HG03457 (cell line): ENCODE data around the gene FAM193A.

ENCODE experiments used
- ATAC-seq: cut with Tn5 transposase; IDR thresholded peaks from one replicate; pipeline ENCODE4 v1.9.1; 2021; ENCODE audit warnings: moderate number of reproducible peaks; ENCODE audit not compliant: unreplicated experiment

FAM193A gene, protein sequence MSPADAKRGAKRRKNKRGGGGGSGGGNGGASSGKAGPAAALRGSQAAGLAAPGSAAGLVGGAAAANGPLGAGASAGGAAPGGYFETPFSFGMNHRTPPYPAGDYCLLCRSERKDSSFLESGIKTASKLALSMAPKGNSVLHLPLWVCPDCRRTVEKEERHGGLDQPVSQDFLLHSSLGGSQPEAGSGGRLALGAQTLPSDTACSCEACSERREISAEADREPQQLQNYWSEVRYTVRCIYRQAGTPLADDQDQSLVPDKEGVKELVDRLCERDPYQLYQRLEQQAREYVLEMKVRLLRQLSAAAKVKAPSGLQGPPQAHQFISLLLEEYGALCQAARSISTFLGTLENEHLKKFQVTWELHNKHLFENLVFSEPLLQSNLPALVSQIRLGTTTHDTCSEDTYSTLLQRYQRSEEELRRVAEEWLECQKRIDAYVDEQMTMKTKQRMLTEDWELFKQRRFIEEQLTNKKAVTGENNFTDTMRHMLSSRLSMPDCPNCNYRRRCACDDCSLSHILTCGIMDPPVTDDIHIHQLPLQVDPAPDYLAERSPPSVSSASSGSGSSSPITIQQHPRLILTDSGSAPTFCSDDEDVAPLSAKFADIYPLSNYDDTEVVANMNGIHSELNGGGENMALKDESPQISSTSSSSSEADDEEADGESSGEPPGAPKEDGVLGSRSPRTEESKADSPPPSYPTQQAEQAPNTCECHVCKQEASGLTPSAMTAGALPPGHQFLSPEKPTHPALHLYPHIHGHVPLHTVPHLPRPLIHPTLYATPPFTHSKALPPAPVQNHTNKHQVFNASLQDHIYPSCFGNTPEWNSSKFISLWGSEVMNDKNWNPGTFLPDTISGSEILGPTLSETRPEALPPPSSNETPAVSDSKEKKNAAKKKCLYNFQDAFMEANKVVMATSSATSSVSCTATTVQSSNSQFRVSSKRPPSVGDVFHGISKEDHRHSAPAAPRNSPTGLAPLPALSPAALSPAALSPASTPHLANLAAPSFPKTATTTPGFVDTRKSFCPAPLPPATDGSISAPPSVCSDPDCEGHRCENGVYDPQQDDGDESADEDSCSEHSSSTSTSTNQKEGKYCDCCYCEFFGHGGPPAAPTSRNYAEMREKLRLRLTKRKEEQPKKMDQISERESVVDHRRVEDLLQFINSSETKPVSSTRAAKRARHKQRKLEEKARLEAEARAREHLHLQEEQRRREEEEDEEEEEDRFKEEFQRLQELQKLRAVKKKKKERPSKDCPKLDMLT (N-terminal part only)

DNA sequence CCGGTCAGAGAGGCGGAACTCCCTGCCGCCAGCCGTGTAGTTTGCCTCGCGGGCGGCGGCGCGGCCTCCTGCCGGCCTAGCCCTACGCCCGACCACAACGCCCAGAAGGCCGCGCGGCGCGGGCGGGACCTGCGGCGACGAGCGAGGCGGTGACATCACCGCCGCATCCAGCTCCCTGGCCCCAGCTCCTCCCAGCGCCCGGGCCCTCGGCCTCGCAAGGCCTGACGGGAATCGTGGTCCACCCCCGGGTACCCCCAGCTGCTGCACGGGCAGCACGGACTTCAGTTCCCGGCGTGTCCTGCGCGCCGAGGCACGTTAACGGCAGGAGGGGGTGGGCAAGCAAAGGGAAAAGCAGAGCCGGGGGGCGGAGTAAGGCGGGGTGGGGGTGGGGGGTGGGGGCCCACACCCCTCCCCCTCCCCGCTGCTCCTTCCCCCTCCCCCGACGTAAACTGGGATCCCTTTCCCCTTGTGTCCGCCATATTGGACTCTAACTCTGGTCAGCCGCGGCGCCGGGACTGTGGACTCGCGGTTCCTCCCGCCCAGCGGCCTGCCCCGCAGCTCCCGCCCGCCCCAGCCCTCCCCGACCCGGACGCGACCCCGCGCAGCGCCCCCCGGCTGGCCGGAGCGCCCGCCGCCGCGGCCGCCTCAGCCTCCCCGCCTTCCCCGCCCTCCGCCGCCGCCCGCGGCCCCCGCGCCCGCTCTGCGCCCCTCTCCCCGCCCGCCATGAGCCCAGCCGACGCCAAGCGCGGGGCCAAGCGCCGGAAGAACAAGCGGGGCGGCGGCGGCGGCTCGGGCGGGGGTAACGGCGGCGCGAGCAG is at the start of gene FAM193A:
TSS of gene FAM193A (plus strand) at position 455 of the 818 bp plus-strand sequence. CDS start at position 724, 269 bp downstream.
- ATAC-seq, result peak; percentile 88

GRCh38 chr4:2486981-2487380 is 49.5 kb upstream of the FAM193A start:
- no peak for ATAC-seq

DNA sequence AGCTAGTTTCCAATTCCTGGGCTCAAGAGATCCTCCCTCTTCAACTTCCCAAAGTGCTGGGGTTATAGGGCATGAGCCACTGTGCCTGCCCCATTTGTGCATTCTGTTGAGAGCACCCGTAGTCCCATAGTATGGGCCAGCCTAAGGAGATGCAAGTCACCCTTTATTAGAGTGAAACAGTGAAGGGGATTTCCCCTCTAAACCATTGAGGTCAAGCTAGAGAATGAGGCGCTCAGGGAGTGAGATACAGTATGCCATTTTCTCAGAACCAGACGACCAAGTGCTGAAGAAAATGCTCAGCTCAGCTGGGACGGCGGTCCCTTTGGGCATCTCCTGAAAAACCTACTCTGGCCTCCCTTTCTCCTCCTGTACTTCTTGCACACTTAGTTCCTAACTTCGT is 48.8 kb upstream of the FAM193A start:
- peak; percentile 51 for ATAC-seq

DNA sequence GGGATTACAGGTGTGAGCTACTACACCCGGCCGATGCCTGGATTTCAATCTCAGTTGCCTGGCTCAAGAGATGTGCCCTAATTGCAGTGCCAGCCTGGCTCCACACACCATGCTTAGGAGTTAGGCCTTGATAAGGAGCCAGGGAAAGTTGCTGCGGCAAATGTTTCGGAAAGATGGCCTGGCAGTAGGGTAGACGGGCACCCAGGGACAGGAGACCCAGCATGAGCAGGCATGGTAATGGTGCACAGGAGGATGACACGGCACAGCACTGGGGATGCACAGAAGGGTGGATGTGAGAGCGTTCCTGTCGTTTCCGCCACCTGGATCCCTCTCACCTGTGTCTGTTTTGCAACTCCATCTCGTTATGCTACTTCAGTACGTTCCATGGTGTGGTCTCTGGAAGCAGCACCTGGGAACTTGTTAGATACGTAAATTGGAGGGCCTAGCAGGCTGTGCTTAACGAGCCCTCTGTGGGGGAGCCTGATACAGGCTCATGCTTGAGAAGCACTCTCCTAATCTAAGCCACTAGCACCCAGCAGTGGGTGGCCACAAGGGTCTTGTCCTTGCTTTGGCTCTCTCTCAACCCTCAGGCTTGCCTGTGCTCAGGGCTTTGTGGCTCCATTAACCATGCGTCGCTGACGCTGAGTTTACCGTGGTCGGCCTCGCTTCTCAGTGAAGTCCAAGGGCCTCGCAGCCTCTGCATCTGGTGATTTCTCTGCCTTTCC is 47.2 kb upstream of the FAM193A start:
- ATAC-seq, result no peak

DNA sequence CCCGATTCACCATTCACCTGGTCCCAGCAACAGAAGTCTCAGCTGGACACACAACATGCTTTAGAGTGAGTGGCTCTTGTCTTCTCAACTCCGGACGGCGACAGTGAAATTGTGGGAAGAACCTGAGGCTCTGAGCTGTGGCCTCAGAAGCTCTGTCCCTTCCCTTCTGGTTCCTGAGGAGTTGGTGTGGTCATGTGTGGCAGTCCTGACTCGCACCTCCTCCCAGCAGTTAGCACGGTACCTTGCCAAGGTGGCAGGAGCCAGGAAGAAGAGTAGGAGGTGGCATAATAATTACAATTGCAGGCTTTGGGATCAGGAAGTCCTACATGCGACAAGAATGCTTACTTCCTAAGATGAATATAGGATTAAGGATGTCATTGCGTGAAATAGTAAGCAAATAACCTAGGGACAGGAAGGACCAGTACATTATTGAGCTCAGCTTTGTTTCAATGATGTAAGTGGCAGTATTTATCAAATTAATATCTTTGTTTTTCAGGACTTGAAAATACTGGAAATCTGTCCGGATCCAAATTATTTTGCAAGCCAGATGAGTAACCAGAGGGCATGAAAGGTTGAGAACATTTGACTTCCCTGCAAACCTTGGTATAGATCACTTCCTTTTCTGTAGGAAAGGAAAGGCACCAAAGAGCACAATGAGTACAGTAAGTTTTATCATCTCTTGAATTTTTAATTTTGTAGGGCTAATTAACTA is 46.5 kb upstream of the FAM193A start:
- no peak for ATAC-seq

GRCh38 chr4:2492970-2493369 is 43.5 kb upstream of the FAM193A start:
- no peak for ATAC-seq

DNA sequence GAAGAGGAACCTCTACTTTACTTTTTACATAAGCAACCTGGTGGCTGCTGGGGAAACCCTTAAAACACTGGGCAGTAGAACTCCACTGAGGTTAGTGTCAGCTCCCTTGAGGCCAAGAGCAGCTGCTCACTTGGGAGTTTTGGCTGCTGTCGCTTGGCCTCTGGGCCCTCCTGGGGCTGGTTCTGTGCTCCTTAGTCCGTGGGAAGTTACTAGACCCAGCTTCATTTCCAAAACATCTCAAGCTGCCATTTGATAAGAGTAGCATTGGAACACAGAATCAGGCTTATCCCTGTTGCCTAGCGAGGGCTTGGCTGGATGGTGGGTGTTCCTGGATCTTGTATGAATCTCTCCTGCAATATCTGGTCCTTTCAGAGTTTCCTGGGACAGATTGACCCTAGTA is 41.5 kb upstream of the FAM193A start:
- ATAC-seq, result no peak

DNA sequence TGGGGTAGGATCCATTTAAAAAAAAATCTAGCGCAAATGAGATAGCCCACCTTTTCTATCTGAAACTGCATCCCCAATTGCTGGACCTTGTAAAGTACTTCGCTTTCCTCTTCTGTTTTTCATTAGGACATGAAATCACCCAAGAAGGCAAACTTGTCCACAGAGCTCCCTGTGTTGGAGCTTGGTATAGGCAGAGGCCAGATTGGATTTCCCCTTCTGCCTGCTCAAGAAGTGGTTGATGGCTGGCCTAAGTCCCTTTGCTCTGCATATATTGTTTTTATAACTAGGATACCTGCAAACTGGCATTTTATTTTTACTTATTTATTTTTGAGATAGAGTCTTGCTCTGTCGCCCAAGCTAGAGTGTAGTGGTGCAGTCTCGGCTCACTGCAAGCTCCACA is 39.1 kb upstream of the FAM193A start:
- ATAC-seq, result no peak

GRCh38 chr4:2497931-2498330 is 38.5 kb upstream of the FAM193A start:
- ATAC-seq, result peak; percentile 73

DNA sequence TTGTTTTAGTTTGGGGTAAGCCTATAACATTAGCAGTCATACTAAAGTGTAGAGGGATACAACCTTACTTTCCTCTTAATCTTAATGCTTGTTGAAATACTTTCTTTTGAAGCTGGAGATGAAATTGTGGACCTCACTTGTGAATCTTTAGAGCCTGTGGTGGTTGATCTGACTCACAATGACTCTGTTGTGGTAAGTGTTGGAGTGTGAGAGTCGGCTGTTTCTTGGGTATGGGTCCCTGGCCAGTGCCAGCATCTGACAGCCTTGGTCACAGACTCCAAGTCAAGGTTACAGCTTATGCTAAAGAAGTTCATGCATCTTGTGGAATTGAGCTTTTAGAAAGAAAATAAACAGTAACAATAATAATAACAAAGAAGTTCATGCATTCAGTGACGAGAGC is 35.9 kb upstream of the FAM193A start:
- ATAC-seq, result no peak

DNA sequence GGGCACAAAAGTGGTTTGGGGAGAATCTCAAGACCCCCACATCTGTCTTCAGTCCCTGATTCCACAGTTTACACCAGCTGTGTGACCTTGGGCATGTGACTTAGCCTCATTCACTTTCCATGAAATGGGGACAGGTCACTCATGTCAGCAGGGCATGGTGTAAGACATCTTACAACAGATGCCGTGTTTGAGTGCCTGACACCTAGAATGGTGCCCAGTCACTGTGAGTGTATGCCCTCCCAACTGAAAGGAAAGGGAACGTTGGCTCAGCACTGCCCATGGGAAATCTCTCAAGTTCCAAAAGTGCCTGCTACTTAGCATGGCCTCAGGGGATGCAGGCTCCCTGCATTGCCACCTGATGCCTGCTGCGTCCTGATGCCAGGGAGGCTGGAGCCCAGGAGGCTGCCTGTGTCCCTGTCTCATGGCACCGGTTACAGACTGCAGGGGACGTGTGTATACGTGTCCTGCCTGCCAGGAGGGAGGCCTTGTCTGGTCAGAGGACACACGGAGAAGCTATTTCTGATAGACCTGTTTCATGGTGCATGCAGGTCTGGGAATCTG is 35.3 kb upstream of the FAM193A start:
- ATAC-seq, result no peak

DNA sequence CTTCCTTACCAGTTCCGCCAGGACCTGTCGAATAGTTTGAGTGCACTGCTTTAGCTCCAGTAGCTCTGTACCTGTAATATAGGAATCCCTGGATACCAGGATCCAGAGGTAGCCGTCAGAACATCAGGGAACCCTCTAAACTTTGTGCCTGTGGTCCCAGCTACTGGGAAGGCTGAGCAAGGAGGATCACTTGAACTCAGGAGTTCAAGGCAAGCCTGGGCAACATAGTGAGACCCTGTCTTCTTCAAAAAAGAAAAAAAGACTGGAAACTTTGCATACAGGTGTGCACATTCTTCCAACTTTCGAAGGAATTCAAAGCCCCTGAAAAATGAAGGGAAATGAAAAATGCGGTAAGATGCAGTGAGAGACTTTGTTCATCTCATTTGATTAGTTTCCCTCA is 32.6 kb upstream of the FAM193A start:
- ATAC-seq, result no peak

DNA sequence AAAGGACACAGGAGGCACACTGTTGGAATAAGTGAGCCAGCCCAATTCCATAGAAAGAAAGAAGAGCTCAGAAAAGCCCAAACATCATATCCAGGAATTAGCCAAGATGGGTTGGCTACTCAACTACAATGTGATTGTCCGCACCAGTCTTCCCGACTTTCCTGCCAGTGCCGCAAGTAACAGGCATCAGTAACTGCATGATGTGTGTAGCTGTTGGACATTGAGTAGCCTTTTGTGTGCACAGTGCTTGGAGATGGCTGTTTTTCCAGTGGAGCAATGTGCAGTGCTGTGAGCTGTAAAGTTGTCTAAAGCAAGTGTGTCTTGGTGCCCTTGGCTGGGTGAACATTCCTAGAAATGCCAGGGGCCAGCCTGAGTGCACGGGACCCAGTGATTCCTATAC is 29.2 kb upstream of the FAM193A start:
- ATAC-seq, result no peak

DNA sequence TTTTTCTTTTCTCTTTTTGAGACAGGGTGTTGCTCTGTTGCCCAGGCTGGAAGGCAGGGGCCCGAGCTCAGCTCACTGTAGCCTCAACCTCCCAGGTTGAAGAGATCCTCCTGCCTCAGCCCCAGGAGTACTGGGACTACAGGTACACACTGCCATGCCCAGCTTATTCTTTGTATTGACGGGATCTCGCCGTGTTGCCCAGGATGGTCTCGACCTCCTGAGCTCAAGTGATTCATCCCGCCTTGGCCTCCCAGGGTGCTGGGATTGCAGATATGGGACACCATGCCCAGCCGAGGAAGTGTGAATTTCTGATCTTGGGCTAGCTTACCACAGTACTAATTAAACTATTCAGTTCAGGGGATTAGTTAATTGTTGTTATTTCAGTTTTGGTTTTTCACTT is 28.6 kb upstream of the FAM193A start:
- no peak for ATAC-seq

- ATAC-seq, result no peak
Observed at GRCh38 chr4:2510351-2511259, 25.8 kb upstream of the FAM193A start.

DNA sequence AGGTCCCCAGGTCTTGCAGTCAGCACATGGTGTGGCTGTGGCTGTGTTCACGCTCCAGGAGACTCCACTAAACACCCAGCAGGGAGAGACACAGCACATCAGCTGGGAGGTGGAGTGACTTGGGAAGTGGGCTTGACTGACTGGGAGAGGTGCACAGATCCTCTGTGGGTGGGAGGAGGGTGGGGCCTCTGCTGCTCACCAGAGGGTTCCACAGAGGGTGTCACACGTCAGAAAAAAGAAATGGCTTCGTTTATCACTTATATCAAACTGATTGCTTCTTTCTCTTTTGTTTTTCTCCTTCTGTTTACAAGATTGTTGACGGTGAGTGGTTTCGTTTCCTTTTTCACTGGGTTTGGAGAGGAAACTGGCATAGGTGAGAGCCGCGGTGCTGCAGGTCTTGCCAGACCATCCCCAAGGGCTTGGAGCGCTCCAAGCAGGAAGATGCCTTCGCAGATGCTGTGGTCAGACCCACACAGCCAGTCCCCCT is 24.8 kb upstream of the FAM193A start:
- ATAC-seq, result no peak

- no peak for ATAC-seq
Observed at GRCh38 chr4:2512396-2513135, 23.9 kb upstream of the FAM193A start.
